IPS-11a (cell line): ENCODE results near the gene LRRC56.
"Not testable (repeated sequence)": the region's sequence is repeated elsewhere in the genome, so short reads cannot be mapped to it uniquely, and the experiment has no call there.

ENCODE experiments used
- H3K4me3 ChIP-seq: one replicate; pipeline ENCODE4 v1.5.1; 2013; ENCODE audit warnings: low read depth, low read length, control low read depth

LRRC56 gene

DNA sequence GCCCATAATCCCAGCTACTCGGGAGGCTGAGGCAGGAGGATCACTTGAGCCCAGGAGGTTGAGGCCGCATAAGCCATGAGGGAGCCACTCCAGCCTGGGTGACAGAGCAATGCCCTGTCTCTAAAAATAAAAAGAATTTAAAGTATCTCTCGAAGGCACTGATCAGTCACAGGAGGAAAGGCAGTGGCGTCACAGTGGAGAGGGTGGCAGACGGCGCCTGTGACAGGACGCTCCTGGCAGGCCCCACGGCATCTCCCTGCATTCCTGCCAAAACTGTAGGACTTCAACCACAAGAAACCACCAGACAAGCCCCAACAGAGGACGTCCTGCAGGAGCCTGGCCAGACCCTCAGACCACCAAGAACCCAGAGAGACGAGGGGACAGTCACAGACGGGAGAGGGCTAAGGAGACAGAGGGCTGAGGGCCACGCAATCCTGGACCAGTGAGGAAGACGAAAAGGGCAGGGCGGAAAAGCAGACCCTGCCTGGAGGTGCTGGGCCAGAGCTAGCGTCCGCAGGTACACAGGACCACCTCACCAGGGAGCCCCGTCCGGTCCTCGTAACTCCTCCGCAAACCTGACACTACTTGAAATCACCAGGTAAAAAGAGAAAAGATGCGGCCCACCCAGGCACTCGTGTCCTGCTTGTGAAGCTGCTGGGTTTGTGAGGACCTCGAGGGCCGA lies 36.2 kb upstream of the LRRC56 start:
- H3K4me3 ChIP-seq = no peak overlapping the region

DNA sequence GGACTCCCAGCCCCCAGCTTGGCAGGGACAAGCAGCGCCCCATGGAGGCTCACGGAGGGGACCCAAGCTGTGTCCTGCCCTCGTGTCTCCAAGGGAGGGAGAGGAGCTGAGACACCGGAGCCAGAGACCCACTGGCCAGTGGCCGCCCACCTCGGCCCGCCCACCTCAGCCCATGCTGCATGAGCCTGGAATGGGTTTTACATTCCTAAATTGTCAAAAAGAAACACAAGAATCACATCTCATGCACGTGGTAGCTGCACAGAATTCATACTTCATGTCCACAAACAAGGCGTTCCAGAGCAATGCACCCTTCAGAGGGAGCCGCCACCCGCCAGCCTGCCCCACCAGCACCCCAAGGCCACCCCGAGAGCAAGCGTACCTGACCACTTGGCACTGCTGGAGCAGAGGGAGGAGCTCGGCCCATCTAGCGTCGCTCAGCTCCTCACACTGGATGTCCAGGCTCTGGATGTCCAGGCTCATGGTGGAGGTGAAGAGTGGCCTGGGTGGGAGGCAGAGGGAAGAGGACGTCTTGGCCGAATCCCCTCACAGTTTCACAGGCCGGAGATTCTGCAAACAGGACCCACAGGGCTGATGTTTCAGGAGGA lies 35.5 kb upstream of the LRRC56 start:
- H3K4me3 ChIP-seq = no peak overlapping the region

DNA sequence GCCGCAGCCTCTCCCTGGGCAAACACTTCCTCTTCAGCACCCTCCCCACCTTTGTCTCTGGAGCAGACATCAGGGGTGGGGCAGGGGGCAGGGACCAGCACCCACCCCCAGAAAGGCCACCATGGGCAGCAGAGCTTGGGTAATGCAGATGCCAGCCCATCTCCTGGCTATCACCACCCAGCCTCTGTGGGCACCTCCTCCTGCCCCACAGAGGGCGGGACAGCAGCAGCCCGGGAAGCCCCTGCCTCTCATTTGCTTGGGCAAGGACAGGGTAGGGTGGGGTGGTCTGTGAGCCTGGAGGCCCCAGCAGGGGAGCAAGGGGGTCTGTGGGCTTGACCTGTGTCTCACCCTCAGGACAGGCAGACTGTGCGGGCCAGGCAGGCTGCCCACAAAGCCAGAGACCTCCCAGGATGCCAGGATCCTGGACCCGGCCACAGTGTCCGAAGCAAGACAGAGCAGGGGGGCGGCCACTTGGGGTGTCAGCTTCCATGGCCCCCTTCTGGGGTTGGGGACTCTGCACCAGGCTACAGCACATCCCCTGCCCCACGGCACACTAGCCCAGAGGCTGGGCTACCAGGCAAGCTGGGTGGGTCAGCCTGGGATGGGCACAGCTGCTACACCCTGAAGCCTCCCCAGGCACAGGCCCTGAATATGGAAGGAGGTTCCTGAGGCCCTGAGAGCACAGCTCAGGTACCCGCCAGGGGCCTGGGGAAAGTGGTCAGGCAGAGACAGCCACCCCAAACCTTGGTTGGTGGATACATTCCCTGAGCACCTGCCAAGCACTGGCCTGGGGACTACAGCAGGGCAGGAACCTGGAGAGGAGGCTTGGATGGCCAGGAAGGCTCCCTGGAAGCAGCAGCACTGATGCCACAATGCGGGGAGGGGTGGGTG lies 34.8 kb upstream of the LRRC56 start:
- H3K4me3 ChIP-seq = no peak overlapping the region

DNA sequence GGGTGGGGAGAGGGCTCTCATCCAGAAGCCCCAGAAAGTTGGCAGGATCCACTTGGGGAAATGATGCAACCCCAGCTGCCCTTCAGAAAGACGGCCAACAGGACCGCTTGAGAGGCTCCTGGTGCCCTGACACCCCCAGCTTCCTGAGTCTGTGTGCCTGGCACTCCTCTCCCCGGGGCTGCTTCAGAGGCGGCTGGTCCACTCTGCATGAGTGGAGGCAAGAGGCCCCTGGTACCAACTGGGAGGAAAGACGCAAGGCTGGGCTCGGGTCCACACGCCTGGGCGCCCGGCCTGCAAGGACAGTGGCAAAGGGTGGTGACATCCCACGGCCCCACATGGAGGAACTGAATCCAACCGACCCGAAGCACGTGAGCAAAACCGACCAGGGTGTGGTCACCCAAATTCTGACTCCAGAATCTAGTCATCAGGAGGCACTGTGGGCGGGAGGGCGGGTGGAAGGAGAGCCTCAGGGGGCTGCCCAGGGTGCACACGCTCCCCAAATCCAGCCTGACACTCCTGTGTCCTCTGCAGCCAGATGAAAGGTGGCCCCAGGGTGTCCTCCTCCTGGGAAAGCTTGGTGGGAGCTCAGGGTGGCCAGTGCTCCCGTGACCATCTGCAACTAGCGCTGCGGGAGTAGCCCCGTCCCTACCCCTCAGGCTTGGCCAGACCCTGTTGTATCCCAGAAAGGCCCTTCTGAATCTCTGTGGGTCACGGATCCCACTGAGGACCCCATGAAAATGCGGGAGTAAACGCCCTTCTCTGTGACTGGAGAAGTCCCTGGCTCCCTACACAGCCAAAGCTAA lies 33.9 kb upstream of the LRRC56 start:
- no peak overlapping the region for H3K4me3 ChIP-seq

DNA sequence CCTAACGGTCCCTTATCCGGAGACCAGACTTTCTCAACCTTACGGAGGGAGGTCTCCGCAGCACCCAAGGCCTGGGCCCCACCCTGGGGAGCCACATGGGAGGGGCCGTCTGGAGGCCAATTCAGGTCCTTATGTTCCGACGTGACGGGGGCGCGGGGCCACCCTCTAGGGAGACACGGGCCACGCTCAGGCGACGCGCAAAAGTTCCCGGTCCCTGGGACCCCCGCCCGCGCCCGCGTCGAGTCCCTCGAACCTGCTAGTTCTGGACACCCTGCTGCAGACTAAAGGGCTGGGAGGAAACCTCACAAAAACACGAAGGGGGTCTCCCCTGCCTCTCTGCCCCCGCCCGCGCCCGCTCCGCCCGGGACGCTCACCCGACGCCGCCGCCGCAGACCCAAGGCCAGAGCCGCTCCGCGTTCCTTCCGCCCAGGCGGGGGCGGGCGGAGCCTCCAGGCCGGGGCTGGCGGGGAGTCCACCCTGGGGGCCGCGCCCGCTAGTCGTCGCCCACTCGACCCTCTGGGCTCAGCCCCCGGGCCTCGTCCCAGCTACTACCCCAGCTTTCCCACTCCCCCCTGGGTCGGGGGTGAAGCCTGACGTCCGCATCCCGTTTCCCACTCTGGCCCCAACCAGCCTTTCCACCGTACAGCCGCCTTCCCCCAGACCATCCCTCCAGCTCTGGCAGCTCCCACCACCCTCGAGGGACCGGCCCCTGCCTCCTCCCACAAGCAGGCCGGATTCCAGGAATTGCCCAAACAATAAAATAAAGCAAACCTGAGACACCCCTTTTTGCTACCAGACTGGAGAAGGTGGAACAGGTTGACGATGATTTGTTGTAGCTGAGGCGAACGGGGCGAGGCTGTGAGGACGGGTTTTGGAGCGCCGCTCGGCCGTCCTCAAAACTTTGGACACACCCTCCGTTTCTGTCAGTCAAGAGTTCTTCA lies 33.0 kb upstream of the LRRC56 start:
- H3K4me3 ChIP-seq = peak overlapping the region; percentile 5

DNA sequence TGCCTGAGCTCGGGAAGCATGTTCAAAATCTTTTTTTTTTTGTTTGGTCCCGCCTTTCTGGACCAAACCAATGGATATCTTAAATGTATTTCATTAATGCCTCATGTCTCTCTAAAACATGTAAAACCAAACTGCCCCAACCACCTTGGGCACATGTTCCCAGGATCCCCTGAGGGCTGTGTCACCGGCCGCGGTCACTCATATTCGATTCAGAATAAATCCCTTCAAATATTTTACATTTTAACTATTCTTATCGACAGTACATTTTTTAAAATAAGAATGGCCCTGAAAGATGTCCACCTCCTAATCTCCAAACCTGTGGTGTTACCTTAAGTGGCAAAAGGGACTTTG lies 32.4 kb upstream of the LRRC56 start:
- no peak overlapping the region for H3K4me3 ChIP-seq

DNA sequence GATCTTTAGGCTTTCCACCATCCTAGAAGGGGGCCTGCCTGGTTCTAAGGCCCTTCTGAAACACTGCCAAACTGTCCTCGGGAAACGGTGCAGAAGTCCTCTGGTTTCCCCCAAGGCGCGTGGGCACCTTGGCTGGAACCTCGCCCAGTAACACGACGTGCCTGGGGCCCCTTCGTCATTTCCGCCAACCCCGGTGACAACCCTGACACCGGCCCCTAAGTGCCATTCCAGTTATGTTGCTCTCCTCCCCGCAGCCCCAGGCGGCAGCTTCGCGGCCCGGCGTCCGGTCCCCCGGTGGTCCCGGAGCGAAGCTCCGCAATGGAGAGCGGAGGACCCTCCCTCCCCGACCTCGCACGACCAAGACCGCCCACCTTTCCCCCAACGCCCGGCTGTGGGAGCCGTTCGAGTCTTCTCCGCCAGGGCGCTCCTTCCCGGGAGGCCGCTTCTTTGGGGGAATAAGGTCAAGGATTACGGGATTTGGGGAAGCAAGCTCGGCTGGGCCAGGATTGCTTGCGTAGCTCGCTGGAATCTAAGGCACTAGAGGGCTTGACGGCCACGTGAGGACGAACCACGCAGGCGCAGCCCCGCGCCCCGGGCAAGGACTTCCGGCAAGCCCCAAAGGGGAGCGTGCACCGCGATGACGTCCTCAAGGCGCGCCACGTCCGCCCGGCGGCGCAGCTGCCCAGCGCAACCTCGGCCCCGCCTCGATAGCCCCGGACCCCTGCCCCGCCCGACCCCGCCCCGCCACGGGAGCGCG lies 30.9 kb upstream of the LRRC56 start:
- H3K4me3 ChIP-seq = peak overlapping the region; percentile 82

DNA sequence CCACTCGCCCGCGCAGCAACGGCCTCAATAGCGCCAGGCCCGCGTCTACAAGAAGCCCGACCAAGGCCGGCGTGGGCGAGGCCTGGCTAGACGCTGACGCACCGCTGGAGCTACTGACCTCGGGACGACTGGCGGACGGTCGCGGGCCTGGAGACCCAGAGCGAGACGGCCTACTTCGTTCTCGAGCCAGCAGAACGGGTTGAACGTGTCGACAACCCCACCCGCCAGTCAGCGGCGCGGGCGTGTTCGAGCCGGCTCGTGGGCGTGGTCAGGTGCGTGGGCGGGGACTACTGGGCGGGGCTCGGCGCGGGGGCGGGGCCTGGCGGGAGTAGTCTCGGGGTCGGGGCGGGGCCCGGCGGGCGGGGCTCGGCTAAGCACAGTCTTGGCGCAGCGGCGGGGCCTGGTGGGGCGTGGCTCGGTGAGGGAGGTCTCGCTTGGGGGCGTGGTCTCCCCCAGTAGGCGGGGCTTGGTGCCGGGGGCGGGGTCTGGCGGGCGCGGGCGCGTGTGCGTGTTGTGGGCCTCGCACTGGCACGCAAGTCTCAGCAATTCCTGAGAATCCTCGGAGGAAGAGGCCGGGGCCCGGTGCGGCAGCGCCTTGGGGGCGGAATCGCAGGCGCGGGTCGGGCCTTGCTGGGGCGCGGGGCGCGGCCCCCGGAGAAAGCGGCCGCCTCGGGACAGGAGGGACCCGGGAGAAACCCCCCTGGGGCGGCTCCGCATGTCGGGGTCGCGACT lies 30.2 kb upstream of the LRRC56 start, which contains the start of gene RNH1:
TSS of gene RNH1 (minus strand) at position 248 of the 732 bp plus-strand sequence. CDS start 5,080 bp downstream, outside the sequence.
- peak within 1 kb of the TSS; percentile 82 for H3K4me3 ChIP-seq

DNA sequence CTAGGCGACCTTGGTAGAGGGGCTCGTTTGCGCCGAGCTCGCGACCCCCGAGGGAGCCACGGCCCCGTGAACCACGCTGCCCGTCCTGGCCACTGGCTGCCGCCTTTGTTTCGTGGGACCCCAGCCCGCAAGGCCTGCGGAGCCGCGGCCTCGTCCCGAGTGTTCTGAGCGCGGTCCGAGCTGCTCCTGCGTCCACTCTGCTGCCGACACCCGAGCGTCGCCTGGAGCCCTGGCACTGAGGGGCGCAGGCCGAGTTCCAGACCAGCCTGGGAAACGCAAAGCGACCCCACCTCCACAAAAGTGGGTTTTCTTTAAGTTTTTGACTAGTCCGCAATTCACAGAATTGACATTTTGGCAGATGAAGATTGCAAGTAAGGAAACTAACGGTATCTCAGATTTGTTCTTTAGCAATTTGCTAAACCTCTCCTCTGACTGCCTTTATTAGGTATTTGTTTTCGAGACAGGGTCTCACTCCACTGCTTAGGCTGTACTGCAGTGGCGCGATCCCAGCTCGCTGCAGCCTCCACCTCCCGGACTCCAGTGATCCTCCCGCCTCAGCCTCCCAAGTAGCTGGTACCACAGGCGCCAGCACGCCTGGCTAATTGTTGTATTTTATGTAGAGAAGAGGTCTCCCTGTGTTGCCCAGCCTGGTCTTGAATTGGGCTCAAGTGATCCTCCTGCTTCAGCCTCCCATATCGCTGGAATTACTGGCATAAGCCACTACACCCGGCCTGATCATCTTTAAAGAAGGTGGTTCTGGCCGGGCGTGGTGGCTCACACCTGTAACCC lies 29.4 kb upstream of the LRRC56 start:
- H3K4me3 ChIP-seq = peak overlapping the region; percentile 55

DNA sequence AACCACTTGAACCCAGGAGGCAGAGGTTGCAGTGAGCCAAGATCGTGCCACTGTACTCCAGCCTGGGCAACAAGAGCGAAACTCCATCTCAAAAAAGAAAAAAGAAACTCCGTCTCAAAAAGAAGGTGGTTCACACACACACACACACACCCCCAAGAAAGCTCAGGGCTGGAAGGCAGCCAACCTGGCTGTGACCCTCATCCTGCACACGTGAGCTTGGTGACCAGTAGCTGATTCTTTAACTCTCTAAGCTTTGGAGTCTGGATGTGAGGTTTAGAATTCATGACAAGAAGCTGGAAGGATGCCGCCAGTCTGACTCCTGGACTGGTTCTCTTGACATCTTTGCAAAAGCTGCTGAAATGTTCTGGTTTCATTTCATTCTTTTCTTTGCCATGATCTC lies 28.4 kb upstream of the LRRC56 start:
- H3K4me3 ChIP-seq = no peak overlapping the region

DNA sequence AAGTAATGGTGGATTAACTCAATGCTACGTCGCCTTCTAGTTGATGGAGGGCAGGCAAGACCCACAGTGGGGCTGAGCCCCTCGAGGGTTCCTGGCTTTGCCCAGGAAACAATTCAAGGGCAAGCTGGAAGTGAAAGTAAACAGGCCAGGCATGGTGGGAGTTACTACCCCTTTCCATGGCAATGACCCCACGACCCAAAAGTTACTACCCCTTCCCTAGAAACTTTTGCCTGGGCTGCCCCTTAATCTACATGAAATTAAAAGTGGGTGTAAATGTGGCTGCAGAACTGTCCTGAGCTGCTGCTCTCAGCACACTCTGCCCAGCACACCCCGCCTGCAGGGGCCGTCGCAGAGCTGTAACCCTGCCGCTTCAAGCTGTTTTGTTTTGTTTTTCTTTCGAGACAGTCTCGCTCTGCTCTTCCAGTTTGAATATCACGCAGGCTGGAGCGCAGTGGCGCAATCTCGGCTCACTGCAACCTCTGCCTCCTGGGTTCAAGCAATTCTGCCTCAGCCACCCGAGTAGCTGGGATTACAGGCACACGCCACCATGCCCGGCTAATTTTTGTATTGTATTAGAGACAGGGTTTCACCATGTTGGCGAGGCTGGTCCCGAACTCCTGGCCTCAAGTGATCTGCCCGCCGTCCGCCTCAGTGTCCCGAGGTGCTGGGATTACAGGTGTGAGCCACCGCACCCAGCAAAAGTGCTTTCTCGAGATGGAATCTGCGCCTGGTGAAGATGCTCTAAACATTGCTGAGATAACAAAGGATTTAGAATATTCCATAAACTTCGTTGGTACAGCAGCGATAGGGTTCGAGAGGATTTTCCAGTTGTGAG lies 24.3 kb upstream of the LRRC56 start:
- no peak overlapping the region for H3K4me3 ChIP-seq

DNA sequence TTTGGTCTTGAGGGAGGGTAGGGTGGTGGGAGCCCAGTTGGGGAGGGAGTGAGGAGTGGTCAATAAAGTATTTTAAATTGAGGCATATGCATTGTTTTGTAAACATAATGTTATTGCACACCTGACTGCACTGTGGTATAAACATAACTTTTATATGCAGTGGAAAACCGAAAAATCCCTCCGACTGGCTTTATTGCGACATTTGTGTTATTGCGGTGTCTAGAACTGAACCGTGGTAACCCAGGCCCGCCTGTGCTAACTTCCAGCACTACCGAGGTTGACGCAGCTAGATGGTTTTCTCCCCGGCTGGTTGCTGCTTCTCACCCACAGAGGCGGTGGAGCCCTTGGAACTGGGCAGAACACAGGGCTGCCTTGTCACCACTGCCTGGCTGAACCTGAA lies 22.7 kb upstream of the LRRC56 start:
- H3K4me3 ChIP-seq = no peak overlapping the region

DNA sequence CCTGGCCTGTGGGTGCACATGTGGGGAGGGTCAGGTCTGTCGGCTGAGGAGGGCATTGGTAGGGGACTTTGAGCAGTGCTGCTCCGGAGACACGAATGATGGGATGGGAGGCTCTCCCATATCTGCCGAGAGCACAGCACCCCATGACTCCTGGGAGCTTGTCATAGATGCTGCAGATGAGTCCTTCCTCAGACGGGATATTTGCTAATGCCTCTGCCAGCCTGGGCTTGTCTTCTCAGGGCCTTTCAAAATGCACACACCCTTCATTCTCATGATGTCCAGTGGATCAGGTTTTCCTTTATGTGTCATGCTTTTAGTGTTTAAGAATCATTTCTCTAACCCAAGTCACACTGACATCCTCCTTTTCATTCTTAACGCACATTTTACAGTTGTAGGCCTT lies 22.2 kb upstream of the LRRC56 start:
- H3K4me3 ChIP-seq = no peak overlapping the region

DNA sequence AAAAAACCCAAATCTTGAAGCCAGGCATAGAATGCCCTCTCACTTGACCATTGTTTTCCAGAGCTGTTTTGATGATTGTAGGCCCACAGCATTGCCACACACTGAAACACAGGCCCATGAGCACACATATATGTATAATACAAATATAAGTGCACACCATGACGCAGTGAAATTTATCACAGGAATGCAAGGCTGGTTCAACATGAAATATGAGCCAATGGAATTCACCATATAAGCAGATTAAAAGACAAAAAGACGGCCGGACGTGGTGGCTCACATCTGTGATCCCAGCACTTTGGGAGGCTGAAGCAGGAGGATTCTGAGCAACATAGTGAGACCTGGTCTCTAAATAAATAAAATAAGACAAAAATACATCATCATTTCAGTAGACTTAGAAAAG lies 20.9 kb upstream of the LRRC56 start:
- H3K4me3 ChIP-seq = no peak overlapping the region

DNA sequence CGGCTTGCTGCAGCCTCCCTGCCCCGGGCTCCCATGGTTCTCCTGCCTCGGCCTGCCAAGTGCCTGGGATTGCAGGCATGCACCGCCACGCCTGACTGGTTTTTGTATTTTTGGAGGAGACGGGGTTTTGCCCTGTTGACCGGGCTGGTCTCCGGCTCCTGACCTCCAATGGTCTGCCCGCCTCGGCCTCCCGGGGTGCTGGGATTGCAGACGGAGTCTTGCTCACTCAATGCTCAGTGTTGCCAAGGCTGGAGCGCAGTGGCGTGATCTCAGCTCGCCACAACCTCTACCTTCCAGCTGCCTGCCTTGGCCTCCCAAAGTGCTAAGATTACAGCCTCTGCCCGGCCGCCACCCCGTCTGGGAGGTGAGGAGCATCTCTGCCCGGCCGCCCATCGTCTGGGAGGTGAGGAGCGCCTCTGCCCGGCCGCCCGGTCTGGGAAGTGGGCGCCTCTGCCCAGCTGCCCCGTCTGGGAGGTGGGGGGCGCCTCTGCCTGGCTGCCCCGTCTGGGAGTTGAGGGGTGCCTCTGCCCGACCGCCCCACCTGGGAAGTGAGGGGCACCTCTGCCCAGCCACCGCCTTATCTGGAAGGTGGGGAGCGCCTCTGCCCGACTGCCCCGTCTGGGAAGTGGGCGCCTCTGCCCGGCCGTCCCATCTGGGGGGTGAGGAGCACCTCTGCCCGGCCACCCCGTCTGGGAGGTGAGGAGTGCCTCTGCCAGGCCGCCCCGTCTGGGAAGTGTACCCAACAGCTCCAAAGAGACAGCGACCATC lies 20.2 kb upstream of the LRRC56 start:
- H3K4me3 ChIP-seq = not testable (repeated sequence)
